Choroid plexus epithelial cell (primary cell): ENCODE measurements around the gene NTN4.
A peak's percentile ranks its signal among the peaks of the same experiment; 100 is the strongest.
"Not testable (repeated sequence)": the region's sequence is repeated elsewhere in the genome, so short reads cannot be mapped to it uniquely, and the experiment has no call there.

Experiments used
- DNase-seq: peaks from one replicate; pipeline ENCODE4 v3.0.0-alpha.2; 2010; ENCODE audit warnings: low read depth
- H3K4me3 ChIP-seq: 2 replicates; pipeline ENCODE4 v1.5.1; 2011; ENCODE audit warnings: low read depth, mild to moderate bottlenecking, control low read depth, low read length, moderate library complexity
- CTCF ChIP-seq: conservative IDR thresholded peaks from 2 replicates; pipeline ENCODE4 v1.5.1; 2011; ENCODE audit warnings: low read depth, mild to moderate bottlenecking, control low read depth, inconsistent platforms, low read length, moderate library complexity

The NTN4 gene

GRCh38 chr12:95830335-95831089, 39.9 kb upstream of the NTN4 start:
- H3K4me3 ChIP-seq, result no peak overlapping the region
- no peak for TF ChIP-seq CTCF
- DNase-seq, result no peak

- no peak overlapping the region for H3K4me3 ChIP-seq
- no peak for TF ChIP-seq CTCF
- peak; percentile 10 for DNase-seq
These were observed 38.8 kb upstream of the NTN4 start for GRCh38 chr12:95829395-95829794.

- peak; percentile 72 for DNase-seq
- H3K4me3 ChIP-seq, result no peak overlapping the region
- TF ChIP-seq CTCF, result peak; percentile 71
These were observed 29.6 kb upstream of the NTN4 start for GRCh38 chr12:95820096-95820703.

GRCh38 chr12:95815632-95816212, 25.2 kb upstream of the NTN4 start:
- H3K4me3 ChIP-seq, result no peak overlapping the region
- DNase-seq, result peak; percentile 61
- TF ChIP-seq CTCF, result peak; percentile 73

GRCh38 chr12:95812155-95812554, 21.6 kb upstream of the NTN4 start:
- DNase-seq, H3K4me3 ChIP-seq: not testable (repeated sequence)

GRCh38 chr12:95810411-95810810, 19.8 kb upstream of the NTN4 start:
- no peak overlapping the region for H3K4me3 ChIP-seq
- no peak for TF ChIP-seq CTCF
- DNase-seq, result no peak

- DNase-seq, result no peak
- H3K4me3 ChIP-seq, result no peak overlapping the region
- no peak for TF ChIP-seq CTCF
These were observed 18.6 kb upstream of the NTN4 start for GRCh38 chr12:95809000-95809680.
